K562 (cell line): ENCODE data around the gene UBE2L3. TPM values are rescaled to one million over a fixed set of nuclear protein-coding genes. Genes with fewer than 3 reads are reported as not detected.

Experiments used
- BCOR ChIP-seq: fragments of 450-650 bp; IDR thresholded peaks from 2 replicates; pipeline ENCODE4 v1.6.1; 2016
- ELF1 ChIP-seq: fragments of 200-800 bp; sonication (Bioruptor generic); IDR thresholded peaks from 2 replicates; pipeline ENCODE4 v1.6.1; 2016; ENCODE audit warnings: missing genetic modification characterization, missing compliant biosample characterization
- HNRNPUL1 ChIP-seq: fragments of 200-400 bp; formaldehyde crosslinking; IDR thresholded peaks from 2 replicates; pipeline ENCODE4 v1.6.1; 2017; ENCODE audit warnings: low read length
- ILK ChIP-seq: fragments of 450-650 bp; IDR thresholded peaks from 2 replicates; pipeline ENCODE4 v1.6.1; 2016; ENCODE audit warnings: missing genetic modification characterization, low read depth, mild to moderate bottlenecking, missing compliant biosample characterization, moderate library complexity, borderline replicate concordance
- KLF16 ChIP-seq: IDR thresholded peaks from 2 replicates; pipeline ENCODE4 v1.6.1; 2016; ENCODE audit warnings: antibody characterized with exemption
- MITF ChIP-seq: IDR thresholded peaks from 2 replicates; pipeline ENCODE4 v1.6.1; 2014; ENCODE audit warnings: antibody characterized with exemption
- MTA2 ChIP-seq: fragments of 450-650 bp; IDR thresholded peaks from 2 replicates; pipeline ENCODE4 v1.6.1; 2016; ENCODE audit warnings: low read depth
- PCBP1 ChIP-seq: fragments of 200-400 bp; formaldehyde crosslinking; IDR thresholded peaks from 2 replicates; pipeline ENCODE4 v1.6.1; 2018; ENCODE audit warnings: mild to moderate bottlenecking, low read depth, low read length; ENCODE audit not compliant: poor library complexity, severe bottlenecking
- RBM34 ChIP-seq: fragments of 200-400 bp; formaldehyde crosslinking; IDR thresholded peaks from 2 replicates; pipeline ENCODE4 v1.6.1; 2018; ENCODE audit warnings: low read length, borderline replicate concordance; ENCODE audit not compliant: insufficient read depth
- SIRT6 ChIP-seq: IDR thresholded peaks from one replicate; pipeline ENCODE4 v1.6.1; 2012; ENCODE audit warnings: low read depth, mild to moderate bottlenecking, control low read depth, inconsistent platforms, low read length, moderate library complexity
- SMC3 ChIP-seq: conservative IDR thresholded peaks from 2 replicates; pipeline ENCODE4 v1.6.1; 2011; ENCODE audit warnings: low read depth, low read length, improper control_type of control experiment; ENCODE audit not compliant: insufficient read depth
- SNRNP70 ChIP-seq: fragments of 200-400 bp; formaldehyde crosslinking; optimal IDR thresholded peaks from 2 replicates; pipeline ENCODE3; 2017; ENCODE audit warnings: low read depth, low read length
- SRSF3 ChIP-seq: fragments of 200-400 bp; formaldehyde crosslinking; IDR thresholded peaks from 2 replicates; pipeline ENCODE4 v1.6.1; 2016; ENCODE audit warnings: mild to moderate bottlenecking, low read length, moderate library complexity; ENCODE audit not compliant: insufficient read depth
- ZNF217 ChIP-seq: sonication (generic); formaldehyde crosslinking; IDR thresholded peaks from 2 replicates; pipeline ENCODE4 v1.8.0; 2022; ENCODE audit warnings: mild to moderate bottlenecking, missing genetic modification reagents
- ZNF445 ChIP-seq: fragments of 250-450 bp; sonication (Bioruptor Pico); IDR thresholded peaks from 2 replicates; pipeline ENCODE4 v1.4.0; 2020; ENCODE audit warnings: low read depth, mild to moderate bottlenecking, moderate library complexity
- polyA plus RNA-seq, 8 experiments: library from polyadenylated mRNA; depleted of rRNA in 4 of 8; stranded (reverse) in 5 of 8; unstranded in 3 of 8; fragments of >200 nt; fragmentation: Nextera tagmentation in 2 of 8; fragmentation: Illumina TruSeq in 1 of 8; extraction: Ambion mirVana in 2 of 8; extraction: Trizol in 1 of 8; gene quantifications; 2 replicates each; pipeline versions ENCODE4 v1.2.1 to v1.2.3, GENCODE V29; 2011 to 2014; ENCODE audit warnings: inconsistent platforms in 1 of 8, missing spikeins in 1 of 8
- total RNA-seq, 7 experiments: library from RNA; depleted of rRNA in 6 of 7; stranded (reverse); fragments of >200 nt in 6 of 7; fragmentation: Illumina TruSeq in 2 of 7; extraction: Trizol in 2 of 7; gene quantifications; 2 replicates each; pipeline versions ENCODE4 v1.2.1 to v1.2.3, GENCODE V29; 2011 to 2021; ENCODE audit warnings: low replicate concordance in 1 of 7
- TF ChIP-seq, protein P1 (sequence below): sonication (generic); formaldehyde crosslinking; IDR thresholded peaks from 2 replicates; pipeline ENCODE4 v1.8.0; 2022; ENCODE audit warnings: mild to moderate bottlenecking, missing genetic modification reagents
- TF ChIP-seq, protein P2 (sequence below): sonication (generic); formaldehyde crosslinking; IDR thresholded peaks from 2 replicates; pipeline ENCODE4 v1.8.1; 2022; ENCODE audit warnings: missing genetic modification reagents
- TF ChIP-seq, protein P3 (sequence below): sonication (generic); formaldehyde crosslinking; IDR thresholded peaks from 2 replicates; pipeline ENCODE4 v1.8.1; 2023; ENCODE audit warnings: mild to moderate bottlenecking, missing genetic modification reagents, moderate library complexity

Gene UBE2L3
- total and polyA plus RNA-seq, 9 of the 15 experiments (the other 6 are each of a cell fraction or from before 2014, with no cell fraction given), result 215 to 625 (median 285) TPM

GRCh38 chr22:21593406-21594232, 26.1 kb downstream of the UBE2L3 start (continued):
- TF ChIP-seq, protein P1, sequence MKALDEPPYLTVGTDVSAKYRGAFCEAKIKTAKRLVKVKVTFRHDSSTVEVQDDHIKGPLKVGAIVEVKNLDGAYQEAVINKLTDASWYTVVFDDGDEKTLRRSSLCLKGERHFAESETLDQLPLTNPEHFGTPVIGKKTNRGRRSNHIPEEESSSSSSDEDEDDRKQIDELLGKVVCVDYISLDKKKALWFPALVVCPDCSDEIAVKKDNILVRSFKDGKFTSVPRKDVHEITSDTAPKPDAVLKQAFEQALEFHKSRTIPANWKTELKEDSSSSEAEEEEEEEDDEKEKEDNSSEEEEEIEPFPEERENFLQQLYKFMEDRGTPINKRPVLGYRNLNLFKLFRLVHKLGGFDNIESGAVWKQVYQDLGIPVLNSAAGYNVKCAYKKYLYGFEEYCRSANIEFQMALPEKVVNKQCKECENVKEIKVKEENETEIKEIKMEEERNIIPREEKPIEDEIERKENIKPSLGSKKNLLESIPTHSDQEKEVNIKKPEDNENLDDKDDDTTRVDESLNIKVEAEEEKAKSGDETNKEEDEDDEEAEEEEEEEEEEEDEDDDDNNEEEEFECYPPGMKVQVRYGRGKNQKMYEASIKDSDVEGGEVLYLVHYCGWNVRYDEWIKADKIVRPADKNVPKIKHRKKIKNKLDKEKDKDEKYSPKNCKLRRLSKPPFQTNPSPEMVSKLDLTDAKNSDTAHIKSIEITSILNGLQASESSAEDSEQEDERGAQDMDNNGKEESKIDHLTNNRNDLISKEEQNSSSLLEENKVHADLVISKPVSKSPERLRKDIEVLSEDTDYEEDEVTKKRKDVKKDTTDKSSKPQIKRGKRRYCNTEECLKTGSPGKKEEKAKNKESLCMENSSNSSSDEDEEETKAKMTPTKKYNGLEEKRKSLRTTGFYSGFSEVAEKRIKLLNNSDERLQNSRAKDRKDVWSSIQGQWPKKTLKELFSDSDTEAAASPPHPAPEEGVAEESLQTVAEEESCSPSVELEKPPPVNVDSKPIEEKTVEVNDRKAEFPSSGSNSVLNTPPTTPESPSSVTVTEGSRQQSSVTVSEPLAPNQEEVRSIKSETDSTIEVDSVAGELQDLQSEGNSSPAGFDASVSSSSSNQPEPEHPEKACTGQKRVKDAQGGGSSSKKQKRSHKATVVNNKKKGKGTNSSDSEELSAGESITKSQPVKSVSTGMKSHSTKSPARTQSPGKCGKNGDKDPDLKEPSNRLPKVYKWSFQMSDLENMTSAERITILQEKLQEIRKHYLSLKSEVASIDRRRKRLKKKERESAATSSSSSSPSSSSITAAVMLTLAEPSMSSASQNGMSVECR, result no peak
- peak; percentile 48 for TF ChIP-seq SNRNP70
- TF ChIP-seq KLF16, result no peak
- TF ChIP-seq BCOR, result no peak
- peak; percentile 99 for TF ChIP-seq SMC3
- TF ChIP-seq PCBP1, result no peak
- 0 out of 2 replicates have a peak, but pooled peaks have one; percentile 21 for TF ChIP-seq SRSF3
- TF ChIP-seq ZNF217 (CRISPR knock-in tag), result no peak
- TF ChIP-seq MITF, result no peak
- TF ChIP-seq MTA2, result no peak
- no peak for TF ChIP-seq ELF1 (tag)
- no peak for TF ChIP-seq ILK (tag)
- no peak for TF ChIP-seq RBM34
- TF ChIP-seq, protein P2, sequence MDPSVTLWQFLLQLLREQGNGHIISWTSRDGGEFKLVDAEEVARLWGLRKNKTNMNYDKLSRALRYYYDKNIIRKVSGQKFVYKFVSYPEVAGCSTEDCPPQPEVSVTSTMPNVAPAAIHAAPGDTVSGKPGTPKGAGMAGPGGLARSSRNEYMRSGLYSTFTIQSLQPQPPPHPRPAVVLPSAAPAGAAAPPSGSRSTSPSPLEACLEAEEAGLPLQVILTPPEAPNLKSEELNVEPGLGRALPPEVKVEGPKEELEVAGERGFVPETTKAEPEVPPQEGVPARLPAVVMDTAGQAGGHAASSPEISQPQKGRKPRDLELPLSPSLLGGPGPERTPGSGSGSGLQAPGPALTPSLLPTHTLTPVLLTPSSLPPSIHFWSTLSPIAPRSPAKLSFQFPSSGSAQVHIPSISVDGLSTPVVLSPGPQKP (CRISPR knock-in tag), result no peak
- TF ChIP-seq SIRT6, result peak; percentile 74
- TF ChIP-seq, protein P3, sequence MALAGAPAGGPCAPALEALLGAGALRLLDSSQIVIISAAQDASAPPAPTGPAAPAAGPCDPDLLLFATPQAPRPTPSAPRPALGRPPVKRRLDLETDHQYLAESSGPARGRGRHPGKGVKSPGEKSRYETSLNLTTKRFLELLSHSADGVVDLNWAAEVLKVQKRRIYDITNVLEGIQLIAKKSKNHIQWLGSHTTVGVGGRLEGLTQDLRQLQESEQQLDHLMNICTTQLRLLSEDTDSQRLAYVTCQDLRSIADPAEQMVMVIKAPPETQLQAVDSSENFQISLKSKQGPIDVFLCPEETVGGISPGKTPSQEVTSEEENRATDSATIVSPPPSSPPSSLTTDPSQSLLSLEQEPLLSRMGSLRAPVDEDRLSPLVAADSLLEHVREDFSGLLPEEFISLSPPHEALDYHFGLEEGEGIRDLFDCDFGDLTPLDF (CRISPR knock-in tag), result peak; percentile 23; the same call in 1 of the 2 replicates
- no peak for TF ChIP-seq ZNF445 (CRISPR knock-in tag)
- TF ChIP-seq HNRNPUL1, result peak; percentile 87; the same call in 1 of the 2 replicates
